ENCODE data around the gene POC1A.

POC1A gene

GRCh38 chr3:52090131-52090932 is 63.9 kb downstream of the POC1A start:
- peaks cover 18% of the 10 kb centered on the region for H3K4me1 ChIP-seq (ENCODE audit: control insufficient read depth, low read length)
- no peak overlapping the region for H3K27ac ChIP-seq (ENCODE audit: low read depth, low read length)
- no peak overlapping the region for H3K4me2 ChIP-seq (ENCODE audit: low read length)

GRCh38 chr3:52089691-52090090 is 64.5 kb downstream of the POC1A start:
- no peak overlapping the region for H3K4me3 ChIP-seq (ENCODE audit: low read length)
- no peaks in the 10 kb centered on the region for H3K79me2 ChIP-seq (ENCODE audit: control insufficient read depth, low read length)
- no peaks in the 10 kb centered on the region for H3K27me3 ChIP-seq (ENCODE audit: control insufficient read depth, low read length)
- H3K9me3 ChIP-seq (ENCODE audit: control insufficient read depth, insufficient read depth, low read length): no peaks in the 10 kb centered on the region
- H3K36me3 ChIP-seq (ENCODE audit: control insufficient read depth, low read length): peaks cover 3% of the 10 kb centered on the region; the same call in 1 of the 2 replicates
- H3K4me2 ChIP-seq (ENCODE audit: low read length): no peak overlapping the region
- no peaks in the 10 kb centered on the region for H3F3A ChIP-seq (ENCODE audit: control insufficient read depth, insufficient read depth)
- TF ChIP-seq EZH2phosphoT487 (IDR thresholded peaks at IDR 0.05; ENCODE audit: borderline replicate concordance, low read length) (no peak), CTCF (IDR thresholded peaks at IDR 0.05; ENCODE audit: low read depth, low read length, poor library complexity, severe bottlenecking) (no peak)
- H3K4me1 ChIP-seq (ENCODE audit: control insufficient read depth, low read length): peaks cover 18% of the 10 kb centered on the region
- no peak overlapping the region for H3K27ac ChIP-seq (ENCODE audit: low read depth, low read length)
- H3K9me2 ChIP-seq (replicated peaks; ENCODE audit: control insufficient read depth, low read length): no peaks in the 10 kb centered on the region
- H4K20me1 ChIP-seq (ENCODE audit: control insufficient read depth, insufficient read depth, low read depth, low read length): no peaks in the 10 kb centered on the region

More at GRCh38 chr3:52090131-52090932, 63.9 kb downstream of the POC1A start:
- Histone ChIP-seq H3K4me3 (ENCODE audit: low read length) (no peak overlapping the region), H3K79me2 (ENCODE audit: control insufficient read depth, low read length) (no peaks in the 10 kb centered on the region), H3K36me3 (ENCODE audit: control insufficient read depth, low read length) (peaks cover 3% of the 10 kb centered on the region; the same call in 1 of the 2 replicates), H3F3A (ENCODE audit: control insufficient read depth, insufficient read depth) (no peaks in the 10 kb centered on the region), H3K9me2 (replicated peaks; ENCODE audit: control insufficient read depth, low read length) (no peaks in the 10 kb centered on the region), H4K20me1 (ENCODE audit: control insufficient read depth, insufficient read depth, low read depth, low read length) (no peaks in the 10 kb centered on the region), H3K27me3 (ENCODE audit: control insufficient read depth, low read length) (no peaks in the 10 kb centered on the region), H3K9me3 (ENCODE audit: control insufficient read depth, insufficient read depth, low read length) (no peaks in the 10 kb centered on the region)
- TF ChIP-seq CTCF (IDR thresholded peaks at IDR 0.05; ENCODE audit: low read depth, low read length, poor library complexity, severe bottlenecking) (no peak), EZH2phosphoT487 (IDR thresholded peaks at IDR 0.05; ENCODE audit: borderline replicate concordance, low read length) (no peak)

DNA sequence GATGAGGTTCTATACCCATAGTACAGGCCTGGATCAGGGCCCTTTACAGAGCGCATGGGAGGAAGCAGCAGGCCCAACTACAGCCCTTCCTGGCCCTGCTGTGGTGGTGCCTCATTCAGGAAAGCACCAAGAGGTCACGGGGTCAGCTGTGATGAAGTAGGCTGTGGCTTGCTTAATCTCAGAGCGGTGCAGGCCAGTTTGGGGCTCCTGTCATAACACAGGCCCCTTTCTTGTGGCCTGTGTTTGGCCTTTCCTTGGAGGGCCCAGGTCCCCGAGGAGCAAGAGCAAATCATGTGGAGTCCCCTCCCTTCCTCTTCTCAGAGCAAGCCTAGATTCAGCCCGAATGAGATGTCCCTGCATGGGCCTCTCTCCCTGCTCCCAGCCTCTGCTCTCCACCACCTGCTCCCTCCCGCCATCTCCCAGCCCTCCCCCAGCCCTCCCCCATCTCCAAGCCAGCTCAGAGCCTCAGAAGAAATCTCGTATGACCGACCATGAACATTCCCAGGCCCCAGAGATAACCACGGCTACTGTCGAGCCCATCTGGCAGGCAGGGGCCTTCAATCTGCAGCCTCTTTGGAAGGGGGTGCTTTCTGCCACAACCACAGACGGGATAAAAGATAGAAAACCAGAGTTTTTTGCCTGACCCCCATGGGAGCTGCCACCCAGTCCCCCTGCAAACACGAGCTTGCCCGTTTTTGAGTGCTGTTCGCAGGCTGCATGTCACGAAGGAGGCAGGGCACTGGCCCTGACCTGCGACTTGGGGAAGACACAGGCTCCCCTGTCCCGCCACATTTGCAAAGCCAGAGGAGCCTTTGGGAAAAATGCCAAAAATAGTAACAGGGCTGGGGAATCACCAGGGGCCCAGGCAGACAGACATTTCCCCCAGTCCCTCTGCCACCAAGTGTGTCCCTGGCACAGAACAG is 65.5 kb downstream of the POC1A start:
- Histone ChIP-seq H3K27me3 (ENCODE audit: control insufficient read depth, low read length) (no peaks in the 10 kb centered on the region), H3K9me3 (ENCODE audit: control insufficient read depth, insufficient read depth, low read length) (no peaks in the 10 kb centered on the region), H3K36me3 (ENCODE audit: control insufficient read depth, low read length) (peaks cover 3% of the 10 kb centered on the region; the same call in 1 of the 2 replicates), H3K79me2 (ENCODE audit: control insufficient read depth, low read length) (no peaks in the 10 kb centered on the region), H3K4me1 (ENCODE audit: control insufficient read depth, low read length) (peaks cover 18% of the 10 kb centered on the region), H4K20me1 (ENCODE audit: control insufficient read depth, insufficient read depth, low read depth, low read length) (no peaks in the 10 kb centered on the region), H3K4me2 (ENCODE audit: low read length) (no peak overlapping the region), H3K9me2 (replicated peaks; ENCODE audit: control insufficient read depth, low read length) (no peaks in the 10 kb centered on the region), H3F3A (ENCODE audit: control insufficient read depth, insufficient read depth) (no peaks in the 10 kb centered on the region), H3K4me3 (ENCODE audit: low read length) (no peak overlapping the region), H3K27ac (ENCODE audit: low read depth, low read length) (no peak overlapping the region)
- no peak for TF ChIP-seq EZH2phosphoT487 (IDR thresholded peaks at IDR 0.05; ENCODE audit: borderline replicate concordance, low read length)
- no peak for TF ChIP-seq CTCF (IDR thresholded peaks at IDR 0.05; ENCODE audit: low read depth, low read length, poor library complexity, severe bottlenecking)
